ENCODE data around the gene TRAK1.

DNA sequence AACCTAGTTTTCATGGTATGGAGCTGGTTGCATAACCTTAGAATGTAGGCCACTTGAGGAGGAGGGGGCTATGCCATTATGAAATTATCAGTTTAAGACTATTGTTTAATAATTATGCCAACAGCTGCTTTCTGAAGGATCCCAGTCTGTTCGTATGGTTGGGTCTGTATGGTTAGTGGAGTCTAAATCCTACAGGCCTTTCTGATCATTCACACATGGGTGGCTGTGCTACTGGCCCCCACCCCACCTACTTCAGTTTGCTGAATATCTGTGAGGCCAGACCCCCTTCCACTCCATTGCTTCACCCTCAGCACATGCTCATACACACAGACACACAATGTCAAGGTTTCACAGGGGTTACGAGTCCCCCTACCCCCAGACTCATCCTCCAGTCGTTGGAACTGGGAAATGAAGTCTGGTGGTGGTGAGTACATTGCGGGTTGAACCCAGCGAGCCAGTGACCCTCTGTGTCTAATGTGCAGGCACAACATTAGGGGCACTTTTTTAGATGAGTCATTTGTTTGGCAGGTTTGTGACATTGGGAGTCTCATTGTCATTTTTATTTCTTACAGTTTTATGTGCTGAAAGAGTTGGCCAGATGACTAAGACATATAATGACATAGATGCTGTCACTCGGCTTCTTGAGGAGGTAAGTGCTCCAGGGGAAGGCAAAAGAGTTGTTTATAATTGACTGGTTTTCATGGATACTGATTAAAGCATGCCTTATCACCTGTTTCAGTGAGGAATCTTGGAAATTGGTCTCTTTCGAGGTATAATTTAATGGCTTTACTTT, 85.3 kb downstream of the TRAK1 start:
- no peak for TF ChIP-seq POLR2A (IDR thresholded peaks at IDR 0.05; ENCODE audit: low read depth, low read length)
- TF ChIP-seq TAF1 (IDR thresholded peaks at IDR 0.05; ENCODE audit: low read depth, low read length) = no peak
- no peak for TF ChIP-seq POLR2AphosphoS5 (IDR thresholded peaks at IDR 0.05; ENCODE audit: low read depth, low read length)
- no peak for TF ChIP-seq SPI1 (IDR thresholded peaks at IDR 0.05; ENCODE audit: low read depth, low read length)
- TF ChIP-seq POU2F2 (IDR thresholded peaks at IDR 0.05; ENCODE audit: low read depth, low read length) = no peak

All from GM12891 (cell line).